SK-N-SH treated with all-trans-retinoic acid at 6 μM for 48 hours (cell line): ENCODE data around the gene FOXO3.

ENCODE experiments used
- ATAC-seq: fragments of 200-7000 bp; cut with Tn5 transposase; 3 replicates; pipeline ENCODE4 v1.9.1; 2020; ENCODE audit warnings: mild to moderate bottlenecking, moderate library complexity
- ARNTL ChIP-seq: fragments of 450-650 bp; formaldehyde crosslinking; IDR thresholded peaks from 2 replicates; pipeline ENCODE4 v1.5.0; 2020; ENCODE audit warnings: low read depth, mild to moderate bottlenecking, moderate library complexity, borderline replicate concordance
- BACH2 ChIP-seq: fragments of 250-450 bp; sonication (Bioruptor Pico); IDR thresholded peaks from 2 replicates; pipeline ENCODE4 v1.9.0; 2021; ENCODE audit warnings: mild to moderate bottlenecking, borderline replicate concordance
- CSDC2 ChIP-seq: fragments of 250-450 bp; sonication (Bioruptor Pico); IDR thresholded peaks from 2 replicates; pipeline ENCODE4 v1.5.0; 2020; ENCODE audit warnings: mild to moderate bottlenecking, moderate library complexity
- GLIS3 ChIP-seq: fragments of 250-450 bp; sonication (Bioruptor Pico); IDR thresholded peaks from 2 replicates; pipeline ENCODE4 v1.5.0; 2020; ENCODE audit warnings: mild to moderate bottlenecking, moderate library complexity
- ISL1 ChIP-seq: fragments of 250-450 bp; sonication (Bioruptor Pico); IDR thresholded peaks from 2 replicates; pipeline ENCODE4 v2.1.2; 2022; ENCODE audit warnings: mild to moderate bottlenecking, moderate library complexity
- PATZ1 ChIP-seq: fragments of 250-450 bp; sonication (Bioruptor Pico); IDR thresholded peaks from 2 replicates; pipeline ENCODE4 v1.8.0; 2020; ENCODE audit warnings: mild to moderate bottlenecking, moderate library complexity, borderline replicate concordance
- POU6F1 ChIP-seq: fragments of 250-450 bp; sonication (Bioruptor Pico); IDR thresholded peaks from 2 replicates; pipeline ENCODE4 v1.8.0; 2021; ENCODE audit warnings: low read depth, mild to moderate bottlenecking, moderate library complexity, borderline replicate concordance
- PPARA ChIP-seq: fragments of 250-450 bp; sonication (Bioruptor Pico); IDR thresholded peaks from 2 replicates; pipeline ENCODE4 v1.5.0; 2020; ENCODE audit warnings: mild to moderate bottlenecking, borderline replicate concordance
- TOX ChIP-seq: fragments of 250-450 bp; sonication (Bioruptor Pico); IDR thresholded peaks from 2 replicates; pipeline ENCODE4 v1.8.0; 2021; ENCODE audit warnings: mild to moderate bottlenecking, moderate library complexity, borderline replicate concordance
- TSHZ2 ChIP-seq: fragments of 250-450 bp; sonication (Bioruptor Pico); IDR thresholded peaks from 2 replicates; pipeline ENCODE4 v1.5.0; 2020; ENCODE audit warnings: mild to moderate bottlenecking, moderate library complexity
- ZC3H10 ChIP-seq: fragments of 250-450 bp; sonication (Bioruptor Pico); IDR thresholded peaks from 2 replicates; pipeline ENCODE4 v1.5.1; 2021; ENCODE audit warnings: mild to moderate bottlenecking, moderate library complexity
- ZFP3 ChIP-seq: fragments of 250-450 bp; sonication (Bioruptor Pico); IDR thresholded peaks from 2 replicates; pipeline ENCODE4 v1.5.0; 2020; ENCODE audit warnings: mild to moderate bottlenecking, moderate library complexity
- ZFP30 ChIP-seq: fragments of 450-650 bp; formaldehyde crosslinking; IDR thresholded peaks from 2 replicates; pipeline ENCODE4 v1.5.0; 2022; ENCODE audit warnings: mild to moderate bottlenecking, moderate library complexity
- ZNF8 ChIP-seq: fragments of 450-650 bp; formaldehyde crosslinking; IDR thresholded peaks from 2 replicates; pipeline ENCODE4 v1.5.0; 2020; ENCODE audit warnings: mild to moderate bottlenecking, moderate library complexity

FOXO3 gene

DNA sequence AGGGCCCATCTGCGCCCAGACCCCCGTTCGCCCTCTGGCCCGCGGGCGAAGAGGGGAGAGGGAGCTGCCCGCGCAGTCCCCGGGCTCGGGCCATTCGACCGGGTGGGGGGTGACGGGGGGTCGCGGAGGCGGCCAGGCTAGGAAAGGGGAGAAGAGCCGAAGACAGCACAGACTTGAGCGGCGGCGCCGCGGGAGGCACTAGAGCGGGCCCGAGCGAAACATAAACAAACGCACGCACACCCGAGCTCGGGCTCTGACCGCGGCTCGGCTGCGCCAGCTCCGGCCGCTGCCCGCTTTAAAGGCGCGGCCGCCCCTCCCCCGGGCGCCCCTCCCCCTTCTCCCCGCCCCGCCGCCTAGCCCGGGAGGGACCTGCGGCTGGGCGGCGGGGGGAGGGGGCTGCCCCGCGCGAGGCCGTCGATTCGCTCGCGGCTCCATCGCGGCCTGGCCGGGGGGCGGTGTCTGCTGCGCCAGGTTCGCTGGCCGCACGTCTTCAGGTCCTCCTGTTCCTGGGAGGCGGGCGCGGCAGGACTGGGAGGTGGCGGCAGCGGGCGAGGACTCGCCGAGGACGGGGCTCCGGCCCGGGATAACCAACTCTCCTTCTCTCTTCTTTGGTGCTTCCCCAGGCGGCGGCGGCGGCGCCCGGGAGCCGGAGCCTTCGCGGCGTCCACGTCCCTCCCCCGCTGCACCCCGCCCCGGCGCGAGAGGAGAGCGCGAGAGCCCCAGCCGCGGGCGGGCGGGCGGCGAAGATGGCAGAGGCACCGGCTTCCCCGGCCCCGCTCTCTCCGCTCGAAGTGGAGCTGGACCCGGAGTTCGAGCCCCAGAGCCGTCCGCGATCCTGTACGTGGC lies at the start of gene FOXO3:
Gene FOXO3, plus strand, starts transcription at position 455 of the 846 bp plus-strand sequence. Its CDS starts 292 bp downstream, at position 747.
- ATAC-seq: peak; percentile 53
- peak; percentile 53; the same call in 1 of the 2 replicates for TF ChIP-seq PATZ1 (CRISPR knock-in tag)
- no peak for TF ChIP-seq ZNF8 (CRISPR knock-in tag)
- no peak for TF ChIP-seq ARNTL (CRISPR knock-in tag)
- peak; percentile 56; the same call in 1 of the 2 replicates for TF ChIP-seq GLIS3 (CRISPR knock-in tag)
- TF ChIP-seq ZFP3: no peak
- no peak for TF ChIP-seq ZC3H10 (CRISPR knock-in tag)

- TF ChIP-seq ISL1 (no peak), POU6F1 (CRISPR knock-in tag) (no peak), ZFP30 (no peak), CSDC2 (no peak), PPARA (CRISPR knock-in tag) (no peak), PATZ1 (CRISPR knock-in tag) (no peak), BACH2 (CRISPR knock-in tag) (no peak), ZNF8 (CRISPR knock-in tag) (no peak), GLIS3 (CRISPR knock-in tag) (no peak), TSHZ2 (CRISPR knock-in tag) (no peak), TOX (CRISPR knock-in tag) (no peak)
- peak; percentile 80 for ATAC-seq
Observed at GRCh38 chr6:108518714-108519576, 41.8 kb upstream of the FOXO3 start.

DNA sequence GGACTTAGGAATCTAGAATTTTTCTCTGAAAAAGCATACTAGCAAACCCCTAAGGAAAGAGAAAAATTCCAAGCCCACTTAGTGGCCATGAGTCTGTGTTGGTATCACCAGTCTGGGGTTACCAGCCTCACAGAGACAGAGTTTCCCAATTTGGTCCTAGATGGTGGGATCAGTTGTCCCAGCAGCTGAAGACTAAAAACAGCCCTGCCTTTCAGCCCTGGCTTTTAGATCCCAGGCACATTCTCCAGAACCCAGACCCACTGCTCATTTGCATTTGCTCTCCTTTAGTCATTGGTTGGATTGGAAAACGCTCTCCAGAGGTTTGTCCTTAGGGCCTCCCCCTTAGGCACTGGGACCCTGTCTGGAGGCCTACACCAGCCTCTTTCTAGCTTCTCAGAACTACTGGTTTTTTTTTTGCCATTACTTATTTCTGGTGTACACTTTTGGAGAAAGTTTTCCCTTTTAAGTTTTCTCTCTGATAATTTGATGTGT lies 39.1 kb upstream of the FOXO3 start:
- TF ChIP-seq PATZ1 (CRISPR knock-in tag) (no peak), ARNTL (CRISPR knock-in tag) (no peak), PPARA (CRISPR knock-in tag) (no peak)
- TF ChIP-seq, all 23 proteins: peak for 0
- no peak for ATAC-seq
